NCI-H1105 treated with DMSO at 0.1 percent for 48 hours (cell line): Measurements from ENCODE around the gene CACNA1D.
"Not testable (repeated sequence)": the region's sequence is repeated elsewhere in the genome, so short reads cannot be mapped to it uniquely, and the experiment has no call there.

Experiments
- DNase-seq: peaks from one replicate; lab custom pipeline; 2025; lab: John Stamatoyannopoulos, UW

Gene CACNA1D

GRCh38 chr3:53657651-53658050 lies 163.2 kb downstream of the CACNA1D start:
- DNase-seq = no peak

DNA sequence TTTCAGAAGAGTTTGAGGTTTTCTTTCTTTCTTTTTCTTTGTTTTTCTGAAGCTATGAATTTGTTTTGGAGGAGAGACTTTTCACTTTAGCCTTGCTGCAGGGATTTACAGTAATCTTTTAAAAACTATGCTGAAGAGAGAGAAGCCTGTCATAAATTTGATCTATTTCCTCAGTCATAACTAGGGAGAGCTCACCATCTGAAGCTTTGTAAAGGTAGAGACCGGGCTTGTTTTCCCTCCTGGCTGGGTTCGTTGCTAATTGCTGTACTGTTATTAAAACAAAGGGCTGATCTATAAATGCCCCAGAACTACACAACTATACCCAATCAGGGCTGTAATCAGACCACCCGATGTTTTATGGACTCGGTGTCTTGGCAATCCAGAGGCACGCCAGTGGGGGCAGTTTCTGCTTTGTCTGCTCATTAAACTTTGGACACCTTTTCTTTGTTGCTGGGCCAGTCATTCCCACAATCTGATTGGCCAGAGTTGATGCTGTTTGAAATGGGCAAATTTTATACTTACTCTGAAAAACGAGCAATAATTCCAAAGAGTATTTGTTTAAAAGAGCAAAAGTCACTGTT lies 164.3 kb downstream of the CACNA1D start:
- no peak for DNase-seq

DNA sequence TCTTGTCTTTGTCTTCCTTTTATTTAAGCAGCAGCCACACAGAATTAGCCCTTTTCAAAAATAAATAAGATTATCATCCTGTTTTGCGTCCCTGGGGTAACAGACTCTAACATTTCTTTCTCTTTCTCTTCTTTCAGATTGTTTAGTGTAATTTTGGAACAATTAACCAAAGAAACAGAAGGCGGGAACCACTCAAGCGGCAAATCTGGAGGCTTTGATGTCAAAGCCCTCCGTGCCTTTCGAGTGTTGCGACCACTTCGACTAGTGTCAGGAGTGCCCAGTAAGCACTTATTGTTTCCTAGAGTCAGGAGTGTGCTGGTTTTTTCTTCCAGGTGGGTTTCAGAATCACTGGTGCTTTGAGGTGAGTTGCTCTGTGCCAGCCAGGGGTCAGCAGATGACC lies 165.6 kb downstream of the CACNA1D start:
- no peak for DNase-seq

DNA sequence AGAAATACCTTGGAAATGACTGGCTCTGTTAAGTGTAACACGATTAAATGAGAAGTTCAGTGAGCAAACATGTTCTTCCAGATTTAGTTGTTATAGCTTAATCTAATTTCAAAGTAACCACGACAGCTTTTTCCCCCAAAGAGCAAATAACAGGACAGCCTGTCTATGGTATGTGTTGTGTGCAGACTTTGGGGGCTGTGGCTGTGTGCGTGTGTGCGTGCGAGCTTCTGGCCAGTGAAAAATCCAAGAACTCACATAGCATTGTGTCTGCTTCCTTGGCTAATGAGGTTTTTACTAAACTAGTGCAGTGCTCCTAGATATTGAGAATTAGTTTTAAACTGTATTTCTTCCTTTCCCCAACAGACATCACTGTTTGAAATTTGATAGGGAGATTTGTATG lies 167.1 kb downstream of the CACNA1D start:
- DNase-seq = no peak

GRCh38 chr3:53664812-53665211 lies 170.4 kb downstream of the CACNA1D start:
- not testable (repeated sequence) for DNase-seq

GRCh38 chr3:53665608-53666425 lies 171.4 kb downstream of the CACNA1D start:
- no peak for DNase-seq

GRCh38 chr3:53668872-53669271 lies 174.5 kb downstream of the CACNA1D start:
- DNase-seq = no peak

DNA sequence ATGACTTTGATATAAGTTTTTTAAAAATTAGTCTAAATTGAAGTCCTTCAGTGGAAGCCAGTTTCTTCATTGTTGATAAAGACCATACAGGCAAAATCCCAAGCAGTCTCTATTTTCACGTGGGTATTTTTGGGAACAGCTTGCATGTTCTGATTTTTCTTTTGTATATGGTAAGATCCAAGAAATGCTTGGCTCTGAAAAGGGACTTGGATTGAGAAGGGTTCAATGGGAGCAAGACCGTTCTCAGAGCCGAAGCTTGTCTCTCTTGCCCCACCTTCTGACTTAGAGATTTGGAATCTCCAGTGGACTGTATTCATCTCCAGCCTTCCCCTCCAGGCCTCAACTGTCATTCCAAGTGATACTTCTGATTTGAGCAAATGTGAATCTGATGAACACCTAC lies 176.3 kb downstream of the CACNA1D start:
- no peak for DNase-seq

DNA sequence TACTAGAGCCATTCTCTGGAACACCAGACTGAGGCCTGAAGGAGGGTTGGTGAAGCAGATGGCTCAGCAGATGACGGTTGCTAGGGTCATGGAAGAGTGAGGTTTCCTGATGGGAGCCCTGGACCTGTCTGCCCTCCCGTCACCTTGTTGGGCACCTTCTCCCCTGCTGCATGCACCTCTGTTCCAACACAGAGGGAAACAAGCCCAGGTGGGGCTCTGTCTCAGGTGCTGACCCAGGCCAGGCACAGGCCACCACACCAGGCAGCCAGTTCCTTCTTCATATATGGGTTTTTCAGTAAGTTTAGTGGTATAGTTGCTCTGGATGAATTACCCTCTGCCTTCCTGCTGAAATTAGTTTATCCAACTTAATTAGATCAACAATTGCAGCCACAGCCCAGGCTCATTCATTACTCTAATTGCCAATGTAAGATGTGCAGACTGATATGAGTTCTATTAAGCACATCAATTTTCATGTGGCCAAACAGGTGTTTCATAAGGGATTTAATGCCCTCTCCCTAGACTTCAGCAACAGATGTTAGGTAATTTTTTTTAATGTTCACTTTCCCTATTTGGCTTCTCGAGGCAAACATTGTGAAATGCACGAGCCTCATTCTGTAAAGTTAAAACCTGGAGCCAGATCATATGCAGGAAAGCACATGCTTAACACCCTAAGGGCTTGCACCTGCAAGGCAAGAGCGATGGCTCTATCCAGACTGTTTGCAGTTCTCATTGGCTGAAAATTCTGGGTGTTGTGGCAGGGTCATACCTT lies 177.0 kb downstream of the CACNA1D start:
- peak; percentile 85 for DNase-seq

GRCh38 chr3:53671961-53672299 lies 177.5 kb downstream of the CACNA1D start:
- DNase-seq = no peak

DNA sequence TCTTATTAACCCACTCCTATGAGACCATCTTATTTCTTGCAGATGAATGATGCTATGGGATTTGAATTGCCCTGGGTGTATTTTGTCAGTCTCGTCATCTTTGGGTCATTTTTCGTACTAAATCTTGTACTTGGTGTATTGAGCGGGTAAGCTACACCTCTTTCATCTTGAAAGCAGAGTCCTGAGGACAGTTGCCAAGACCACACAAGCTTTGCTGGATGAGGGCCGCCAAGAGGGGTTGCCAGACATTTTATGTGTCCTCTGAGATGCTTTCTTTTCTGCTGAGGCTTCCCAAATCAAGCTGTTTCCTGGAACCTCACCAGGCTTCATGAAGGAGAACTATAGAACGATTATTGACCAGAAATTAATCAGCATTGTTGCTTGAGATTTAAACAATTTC lies 178.6 kb downstream of the CACNA1D start:
- DNase-seq = no peak

DNA sequence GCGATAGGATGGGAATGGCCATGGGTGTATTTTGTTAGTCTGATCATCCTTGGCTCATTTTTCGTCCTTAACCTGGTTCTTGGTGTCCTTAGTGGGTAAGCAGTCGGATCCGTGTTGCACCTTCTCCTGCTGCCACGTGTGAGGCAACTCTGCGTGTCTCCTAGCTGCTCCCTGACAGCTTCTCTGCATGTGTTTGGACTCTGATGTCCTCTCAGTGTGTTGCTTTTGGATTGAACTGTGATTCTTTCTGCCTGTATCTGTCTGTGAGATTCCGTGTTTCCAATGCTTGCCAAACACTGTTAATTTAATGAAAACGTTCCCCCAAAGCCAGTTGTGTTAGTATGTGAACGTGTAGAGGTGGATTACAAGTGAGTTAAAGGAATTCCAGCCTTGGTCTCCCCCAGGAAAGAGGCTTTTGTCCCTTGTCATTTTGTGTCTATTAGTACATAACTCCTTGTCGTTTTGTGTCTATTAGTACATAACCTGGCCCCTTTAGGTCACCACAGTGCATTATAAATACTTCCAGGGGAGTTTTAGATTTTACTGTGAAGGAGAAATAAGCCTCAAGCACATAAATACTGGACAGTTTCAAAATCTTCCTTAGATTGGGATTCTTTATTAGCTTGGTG lies 179.4 kb downstream of the CACNA1D start:
- DNase-seq = no peak

DNA sequence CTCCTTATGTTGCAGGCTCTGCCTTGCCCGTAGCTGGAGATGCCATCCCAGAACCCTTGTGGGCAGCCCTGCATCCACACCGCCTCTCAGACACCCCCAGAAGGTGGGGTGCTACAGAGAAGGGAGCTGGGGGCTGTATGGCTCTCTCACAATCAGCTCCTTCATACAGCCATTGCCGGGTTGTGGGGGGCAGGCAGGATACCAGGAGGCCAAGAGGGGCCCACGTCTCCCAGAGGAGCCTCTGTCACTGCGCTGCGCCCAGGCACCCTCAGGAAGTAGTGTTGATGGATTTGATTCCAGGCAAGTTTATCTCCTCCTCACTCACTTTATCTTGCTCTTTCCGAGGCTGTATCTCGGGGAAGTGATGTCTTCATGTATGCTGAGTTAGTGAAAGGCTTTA lies 180.2 kb downstream of the CACNA1D start:
- DNase-seq = no peak

GRCh38 chr3:53675022-53675697 lies 180.7 kb downstream of the CACNA1D start:
- no peak for DNase-seq

DNA sequence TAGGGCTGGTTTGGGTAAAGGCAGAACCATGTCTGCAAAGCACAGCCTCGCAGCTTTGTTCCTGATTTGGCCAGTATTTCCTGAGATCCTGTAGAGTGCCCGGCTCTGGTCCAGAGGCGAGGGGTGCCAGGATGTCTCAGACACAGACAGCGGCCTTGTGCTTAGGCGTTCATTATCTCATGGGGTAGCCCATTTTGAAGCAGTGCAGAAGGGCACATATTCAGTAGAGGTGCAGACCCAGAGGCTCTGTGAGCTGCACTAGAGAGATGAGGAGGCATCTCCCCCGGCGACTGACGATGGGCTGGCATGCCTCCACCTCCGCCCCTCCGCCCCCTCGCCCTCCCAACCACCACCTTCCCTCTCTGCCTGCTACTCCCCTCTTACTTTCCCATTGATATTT lies 181.5 kb downstream of the CACNA1D start:
- DNase-seq = no peak

- no peak for DNase-seq
Measured at GRCh38 chr3:53677413-53677812, 183.0 kb downstream of the CACNA1D start.

GRCh38 chr3:53680028-53680427 lies 185.6 kb downstream of the CACNA1D start:
- peak; percentile 73 for DNase-seq

GRCh38 chr3:53682807-53683206 lies 188.4 kb downstream of the CACNA1D start:
- DNase-seq = no peak

DNA sequence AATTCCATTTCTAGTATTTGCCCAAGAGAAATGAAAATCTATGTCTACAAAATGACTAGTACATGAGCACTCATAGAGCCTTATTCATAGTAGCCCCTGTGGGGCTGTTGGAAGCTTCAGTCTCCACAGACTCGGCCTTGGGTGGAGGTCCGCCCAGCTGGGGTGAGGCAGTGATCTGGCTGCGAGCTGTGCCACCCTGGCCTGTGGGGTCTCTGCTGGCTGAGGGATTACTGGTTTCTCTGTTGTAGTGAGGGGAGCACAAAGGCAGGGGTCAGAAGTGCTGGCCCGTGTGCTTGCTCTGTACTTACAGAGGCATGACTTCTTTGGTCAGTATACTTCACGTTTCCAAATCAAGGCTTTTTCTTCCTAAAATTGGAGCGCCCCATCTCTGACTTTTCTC lies 193.7 kb downstream of the CACNA1D start:
- DNase-seq = no peak

DNA sequence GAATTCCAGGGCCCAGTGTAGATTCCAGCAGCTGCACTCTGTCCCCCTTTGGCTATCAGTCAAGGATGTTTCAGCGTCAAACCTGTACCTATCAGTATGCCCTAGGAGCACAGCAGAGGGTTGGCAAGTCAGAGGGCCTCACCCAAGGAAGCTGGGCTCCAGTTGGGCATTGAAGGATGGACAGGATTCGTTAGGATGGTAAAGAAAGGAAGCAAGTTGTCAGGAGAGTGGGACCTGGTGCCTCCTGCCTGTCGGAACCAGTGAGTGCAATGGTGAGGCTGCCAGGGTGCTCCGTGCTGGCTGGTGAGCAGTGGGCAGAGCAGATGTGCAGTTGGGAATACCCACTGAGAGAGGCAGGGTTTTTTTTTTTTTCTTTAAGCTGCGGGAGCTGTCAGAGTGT lies 194.6 kb downstream of the CACNA1D start:
- DNase-seq = no peak

GRCh38 chr3:53689681-53690080 lies 195.3 kb downstream of the CACNA1D start:
- no peak for DNase-seq

DNA sequence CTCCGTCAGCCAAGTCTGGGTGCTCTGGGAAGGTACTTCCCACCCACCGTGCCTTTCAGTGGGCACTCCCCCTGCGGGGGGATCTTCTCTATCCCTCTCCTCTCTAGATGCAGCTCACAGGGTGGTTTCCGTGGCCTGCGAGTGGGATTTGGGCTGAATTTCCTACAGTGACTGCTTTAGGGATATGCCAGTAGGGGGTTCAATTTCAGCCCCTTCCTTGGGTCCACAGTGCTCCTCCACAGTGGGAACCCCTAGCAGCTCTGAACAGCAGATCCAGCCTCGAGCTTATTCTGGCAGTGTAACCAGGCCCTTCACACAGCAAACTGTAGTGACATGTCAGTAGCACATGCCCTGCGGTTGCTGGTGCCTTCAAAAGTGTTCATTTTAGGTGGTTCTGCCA lies 196.1 kb downstream of the CACNA1D start:
- no peak for DNase-seq
